CD4-positive, alpha-beta T cell treated with Interleukin-6 at 100 ng/mL for 8 hours (primary cell): Measurements from ENCODE around the gene EXOC5.
"Not testable (repeated sequence)": the region's sequence is repeated elsewhere in the genome, so short reads cannot be mapped to it uniquely, and the experiment has no call there.

Source experiments
- DNase-seq: peaks from one replicate; pipeline ENCODE4 v3.0.0-alpha.2; 2020; ENCODE audit warnings: mixed read lengths, low spot score

EXOC5 gene

DNA sequence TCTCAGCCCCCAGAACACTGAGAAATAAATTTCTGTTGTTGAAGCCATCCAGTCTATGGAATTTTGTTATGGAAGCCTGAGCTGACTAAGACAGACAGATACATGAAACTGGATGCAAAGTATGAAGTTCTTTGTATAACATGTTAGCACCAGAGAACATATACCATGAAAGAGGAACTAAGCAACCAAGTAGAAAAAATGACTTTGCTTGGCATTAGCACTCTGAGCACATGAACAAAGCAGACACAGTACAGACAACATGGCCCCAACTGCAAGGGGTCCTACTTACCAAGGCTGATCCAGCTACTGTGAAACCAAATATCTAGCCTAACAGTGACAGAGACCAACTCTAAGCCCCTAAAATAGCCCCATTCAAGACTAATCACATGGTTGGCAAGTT is 13.8 kb downstream of the EXOC5 start:
- DNase-seq, result no peak

DNA sequence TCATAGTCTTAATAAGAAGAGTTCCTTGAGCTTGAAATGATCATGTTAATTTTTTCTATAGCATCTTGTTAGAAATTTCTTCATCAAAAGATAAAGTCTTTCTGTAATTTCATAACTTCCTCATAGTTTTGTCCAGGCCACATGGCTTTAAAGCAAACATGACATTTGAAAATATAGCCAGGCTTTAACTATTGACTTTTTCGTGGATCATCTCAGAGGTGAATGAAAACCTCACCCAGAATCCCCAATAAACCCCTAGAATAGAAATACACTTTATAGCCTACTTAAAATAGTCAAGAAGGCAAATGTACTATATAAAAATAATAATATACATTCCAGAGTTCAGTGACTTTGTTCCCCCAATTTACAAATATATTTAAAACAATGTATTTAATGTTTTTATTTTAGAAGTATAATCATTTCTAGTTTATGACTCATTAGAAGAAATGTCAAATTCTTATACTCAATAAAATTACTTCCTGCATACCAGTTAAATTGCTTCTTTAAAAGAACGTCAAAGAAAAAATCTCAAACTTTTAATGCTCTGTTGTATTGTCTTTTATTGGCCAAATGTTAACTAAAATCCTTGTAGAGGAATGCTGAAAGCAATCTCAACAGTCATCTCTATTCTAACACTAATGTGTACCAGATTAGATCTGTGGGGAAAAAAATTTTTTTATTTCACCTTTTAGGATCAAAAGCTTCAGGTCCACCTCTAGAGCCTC is 21.6 kb downstream of the EXOC5 start:
- no peak for DNase-seq

DNA sequence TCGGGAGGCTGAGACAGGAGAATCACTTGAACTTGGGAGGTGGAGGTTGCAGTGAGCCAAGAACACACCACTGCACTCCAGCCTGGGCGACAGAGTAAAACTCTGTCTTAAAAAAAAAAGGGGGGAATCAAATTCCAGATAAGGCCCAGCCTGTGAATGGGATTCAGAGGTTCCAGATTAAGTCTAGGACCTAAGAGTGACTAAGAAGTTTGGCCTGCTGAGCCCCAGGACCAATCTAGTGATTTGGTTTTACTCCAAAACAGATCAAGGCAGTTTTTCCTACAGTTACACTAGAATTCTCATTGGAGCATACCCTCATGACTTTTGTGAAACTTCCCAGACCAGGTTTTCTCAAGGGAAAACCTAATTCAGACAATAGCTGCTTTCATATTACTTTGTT is 22.8 kb downstream of the EXOC5 start:
- no peak for DNase-seq

DNA sequence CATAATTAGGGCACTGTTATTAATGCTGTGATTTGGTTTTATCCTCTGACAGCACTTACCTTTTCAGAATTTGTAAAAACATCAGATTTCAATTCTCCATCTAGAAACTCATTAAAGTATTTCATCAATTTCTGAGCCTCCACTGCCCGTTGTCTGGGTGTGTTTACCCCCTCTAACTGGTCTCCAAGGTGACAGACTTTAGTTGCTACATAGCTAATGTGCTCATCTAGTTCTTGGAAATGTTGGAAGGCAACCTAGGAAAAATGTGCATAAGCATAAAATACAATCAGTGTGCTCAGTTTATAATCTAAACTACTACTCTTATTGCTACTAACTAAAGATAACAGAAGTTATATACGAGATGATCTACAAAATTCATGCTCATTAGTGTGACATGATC is 24.6 kb downstream of the EXOC5 start:
- DNase-seq, result no peak

DNA sequence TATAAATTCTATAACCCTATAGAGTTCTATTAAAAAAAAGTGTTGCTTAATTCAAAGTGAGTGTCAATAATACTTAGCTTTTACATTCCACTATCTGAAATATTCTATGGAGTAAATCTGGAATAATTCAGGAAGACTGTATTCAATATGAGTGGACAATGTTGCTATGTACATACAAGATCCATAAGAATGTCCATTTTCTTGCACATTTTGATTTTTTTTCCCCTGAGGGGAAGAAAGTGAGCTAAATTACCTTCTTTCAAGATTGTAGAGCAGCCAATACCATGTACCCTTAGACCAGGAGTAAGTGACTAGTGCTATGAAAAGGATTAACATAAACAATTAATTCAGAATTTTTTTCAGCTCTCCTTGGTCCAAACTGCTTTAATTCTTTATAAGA is 25.4 kb downstream of the EXOC5 start:
- DNase-seq, result no peak

DNA sequence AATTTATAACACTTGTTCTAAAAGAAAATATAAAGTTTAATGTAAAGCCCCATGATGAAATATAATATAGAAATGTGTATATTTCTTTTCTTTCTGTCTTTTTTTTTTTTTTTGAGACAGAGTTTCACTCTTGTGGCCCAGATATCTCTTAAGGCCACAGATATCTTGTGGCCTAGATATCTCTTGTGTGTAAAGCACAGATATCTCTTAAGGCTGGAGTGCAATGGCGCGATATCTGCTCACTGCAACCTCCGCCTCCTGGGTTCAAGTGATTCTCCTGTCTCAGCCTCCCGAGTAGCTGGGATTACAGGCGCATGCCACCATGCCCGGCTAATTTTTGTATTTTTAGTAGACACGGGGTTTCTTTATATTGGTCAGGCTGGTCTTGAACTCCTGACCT is 28.6 kb downstream of the EXOC5 start:
- DNase-seq, result not testable (repeated sequence)

DNA sequence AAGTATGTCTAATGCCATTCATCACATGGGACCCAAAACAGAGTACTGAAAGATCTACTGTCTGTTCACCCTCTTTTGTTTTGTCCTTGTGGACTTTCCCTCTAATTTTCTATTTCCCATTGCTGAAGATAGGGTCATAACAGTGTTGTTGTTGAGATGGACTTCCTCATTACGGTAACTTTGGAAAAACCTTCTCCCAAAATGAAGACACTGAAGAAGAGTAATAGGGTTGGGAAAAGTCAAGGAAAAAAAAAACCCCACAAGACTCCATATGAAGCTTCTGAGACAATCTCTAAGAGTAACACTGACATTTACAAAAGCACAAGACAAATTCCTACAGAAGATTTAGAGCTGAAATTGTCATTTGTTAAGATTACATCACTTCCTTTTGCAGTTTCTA is 36.7 kb downstream of the EXOC5 start:
- DNase-seq, result no peak

DNA sequence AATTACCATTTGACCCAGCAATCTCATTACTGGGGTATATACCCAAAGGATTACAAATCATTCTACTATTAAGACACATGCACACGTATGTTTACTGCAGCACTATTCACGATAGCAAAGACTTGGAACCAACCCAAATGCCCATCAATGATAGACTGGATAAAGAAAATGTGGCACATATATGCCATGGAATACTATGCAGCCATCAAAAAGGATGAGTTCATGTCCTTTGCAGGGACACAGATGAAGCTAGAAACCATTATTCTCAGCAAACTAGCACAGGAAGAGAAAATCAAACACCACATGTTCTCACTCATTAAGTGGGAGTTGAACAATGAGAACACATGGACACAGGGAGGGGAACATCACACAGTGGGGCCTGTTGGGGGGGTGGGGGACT is 40.4 kb downstream of the EXOC5 start:
- not testable (repeated sequence) for DNase-seq

DNA sequence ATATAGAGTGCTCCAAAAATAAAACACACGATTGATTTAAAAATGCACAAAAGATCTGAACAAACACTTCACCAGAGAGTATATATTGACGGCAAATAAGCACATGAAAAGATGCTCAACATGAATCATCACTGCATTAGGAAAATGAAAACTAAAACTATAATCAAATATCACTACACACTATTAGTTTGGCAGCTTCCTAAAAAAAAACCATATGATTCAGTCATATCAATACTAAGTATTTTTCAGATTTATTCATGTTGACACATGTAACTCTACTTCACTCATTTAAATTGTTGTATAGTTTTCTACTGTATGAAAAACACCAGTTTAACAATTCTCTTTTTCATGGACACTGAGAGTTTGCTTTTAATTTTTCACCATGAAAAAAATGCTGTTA is 41.6 kb downstream of the EXOC5 start:
- DNase-seq, result no peak

DNA sequence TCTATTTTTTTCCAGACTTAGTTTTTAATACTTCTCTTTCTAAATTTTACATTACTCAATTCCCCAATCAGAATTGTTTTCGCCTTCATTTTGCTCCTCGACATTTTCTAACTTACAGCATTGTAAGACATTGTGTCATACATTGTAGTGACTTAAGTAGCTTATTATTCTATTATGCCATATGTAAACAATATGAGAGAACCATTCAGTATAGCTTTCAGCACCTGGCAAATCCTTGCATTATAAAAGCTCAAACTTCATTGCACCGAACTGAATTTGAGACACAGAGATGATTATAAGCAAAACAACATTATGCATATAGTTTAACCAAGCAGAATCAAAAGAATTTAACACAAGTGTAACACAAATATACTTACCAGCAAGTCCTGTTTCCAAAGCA is 46.8 kb downstream of the EXOC5 start:
- no peak for DNase-seq

DNA sequence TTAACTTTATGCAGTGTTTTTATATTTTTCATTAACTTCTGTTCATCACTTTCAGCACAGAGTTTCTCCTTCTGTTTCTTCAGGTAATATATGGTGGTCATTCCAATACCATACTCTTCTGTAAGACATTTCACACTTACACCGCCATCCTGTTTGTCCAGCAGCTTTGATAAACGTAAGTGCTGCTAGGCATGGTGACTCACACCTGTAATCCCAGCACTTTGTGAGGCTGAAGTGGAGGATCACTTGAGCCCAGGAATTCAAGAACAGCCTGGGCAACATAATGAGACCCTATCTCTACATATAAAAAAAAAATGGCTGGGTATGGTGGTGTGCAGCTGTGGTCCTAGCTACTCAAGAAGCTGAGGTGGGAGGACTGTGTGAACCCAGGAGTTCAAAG is 55.8 kb downstream of the EXOC5 start:
- DNase-seq, result no peak

DNA sequence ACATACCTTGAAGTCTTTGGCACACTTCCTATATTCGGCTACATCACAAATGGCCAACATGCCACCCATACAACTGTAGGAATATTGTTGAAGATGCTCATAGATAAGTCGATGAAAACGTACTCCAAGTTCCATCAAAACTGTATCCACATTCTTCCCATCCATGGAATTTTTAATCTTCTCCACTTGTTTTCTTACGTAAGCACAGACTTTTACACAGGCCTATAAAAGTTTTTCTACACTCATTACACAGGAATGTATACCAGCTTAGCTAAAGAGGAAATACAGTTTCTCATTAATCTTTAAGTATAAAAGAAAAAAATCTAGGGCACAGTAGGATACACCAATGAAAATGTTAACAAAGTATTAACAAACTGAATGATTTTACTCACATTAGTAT is 59.1 kb downstream of the EXOC5 start:
- DNase-seq, result no peak

DNA sequence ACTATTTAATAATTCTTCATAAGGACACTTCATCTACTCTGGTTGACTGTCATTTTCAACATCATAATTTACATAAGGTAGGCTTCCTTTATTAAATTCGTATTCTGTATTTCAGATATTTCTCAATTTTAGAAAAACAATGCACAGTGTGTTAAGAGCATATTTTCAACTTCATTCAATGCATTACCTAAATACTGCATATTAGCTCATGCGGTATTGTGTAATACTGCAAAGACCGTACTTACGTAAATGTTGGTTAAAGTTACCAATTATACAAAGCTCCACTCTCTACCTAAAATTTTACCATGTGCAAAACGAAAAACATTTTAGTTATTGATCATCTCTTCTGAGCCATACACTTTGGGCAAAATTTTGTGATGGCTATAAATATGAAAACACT is 62.8 kb downstream of the EXOC5 start:
- DNase-seq, result no peak

DNA sequence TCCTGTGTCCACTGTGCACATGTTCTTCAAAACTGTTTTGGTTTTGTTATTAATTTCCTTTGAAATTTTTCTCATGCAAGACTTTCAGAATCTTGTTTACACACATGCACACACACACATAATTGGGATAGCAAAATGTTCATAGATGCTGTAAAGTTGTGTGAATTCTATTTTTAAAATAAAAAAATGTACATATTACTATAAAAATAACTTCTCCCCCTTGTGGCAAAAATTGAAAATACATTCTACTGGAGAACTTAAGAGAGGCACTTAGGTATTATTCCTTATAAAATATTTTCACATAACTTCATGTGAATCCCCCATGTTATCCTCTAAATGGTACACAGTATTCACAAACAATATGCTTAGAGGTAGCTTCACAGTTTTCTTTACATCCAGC is 66.0 kb downstream of the EXOC5 start:
- DNase-seq, result not testable (repeated sequence)

DNA sequence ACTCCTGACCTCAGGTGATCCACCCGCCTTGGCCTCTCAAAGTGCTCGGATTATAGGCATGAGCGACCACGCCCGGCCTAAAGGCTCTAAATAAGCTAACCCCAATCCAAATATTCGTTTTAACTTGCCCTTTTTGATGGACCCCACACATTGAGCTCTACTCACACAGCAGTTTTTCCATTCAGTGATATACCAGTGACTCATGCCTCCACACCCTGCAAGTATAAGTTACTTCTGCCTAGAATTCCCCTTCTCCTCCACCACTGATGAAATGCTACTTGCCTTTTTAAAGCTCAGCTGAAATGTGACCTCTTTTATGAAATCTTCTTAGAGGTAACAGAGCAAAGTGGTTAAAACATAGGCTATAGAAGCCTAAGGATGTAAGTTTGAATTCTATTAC is 68.8 kb downstream of the EXOC5 start:
- no peak for DNase-seq

DNA sequence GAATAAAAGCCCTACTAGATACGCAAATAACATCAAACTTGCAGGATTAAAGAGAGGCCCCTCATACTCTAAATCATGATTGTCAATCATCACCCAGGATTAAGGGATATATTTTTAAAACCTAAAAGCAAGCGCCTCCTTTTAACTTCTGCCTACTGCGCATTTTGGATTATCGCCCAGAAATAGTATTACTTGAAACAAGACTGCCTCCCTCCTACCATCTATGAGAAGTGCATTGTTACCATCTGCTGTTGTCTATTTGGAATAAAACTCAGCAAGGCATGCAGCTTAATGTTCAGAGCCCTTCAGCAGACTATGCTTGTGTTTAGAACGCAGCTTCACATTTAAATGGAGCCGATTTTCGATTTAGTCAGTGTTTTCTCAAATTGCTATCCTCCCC is 79.6 kb downstream of the EXOC5 start:
- no peak for DNase-seq

DNA sequence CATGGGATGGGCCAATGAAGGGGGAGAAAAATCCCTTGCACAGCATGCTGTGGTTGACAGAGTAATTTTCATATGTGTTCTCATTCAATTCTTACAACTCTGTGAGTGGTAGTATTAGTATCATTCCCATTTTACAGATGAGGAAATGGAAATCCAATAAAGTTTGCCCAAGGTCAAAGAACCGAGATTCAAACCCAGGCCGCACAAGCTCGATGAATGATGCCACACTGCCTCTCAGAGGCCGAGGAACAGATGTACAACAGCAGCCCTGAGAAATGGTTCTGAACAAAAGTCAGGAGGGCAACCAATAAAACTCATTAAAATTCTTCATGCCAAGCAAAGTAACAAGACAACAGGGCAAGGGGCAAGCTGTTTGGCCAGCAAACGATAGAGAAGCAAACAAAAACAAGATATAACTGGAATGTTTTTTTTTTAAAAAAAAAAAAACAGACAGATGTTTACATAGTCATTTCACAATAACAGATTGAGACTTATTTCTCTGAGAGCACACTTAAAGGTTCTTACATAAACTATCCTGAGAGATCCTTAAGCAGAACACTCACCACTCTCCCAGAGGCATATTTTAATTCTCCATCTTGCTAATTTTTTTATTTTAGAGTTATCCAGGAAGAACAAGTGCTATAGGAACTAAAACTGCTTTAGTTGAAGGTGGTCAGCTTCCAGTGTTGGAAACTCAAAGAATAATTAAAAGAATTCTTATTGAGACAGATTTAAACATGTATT is 85.8 kb downstream of the EXOC5 start:
- DNase-seq, result no peak

DNA sequence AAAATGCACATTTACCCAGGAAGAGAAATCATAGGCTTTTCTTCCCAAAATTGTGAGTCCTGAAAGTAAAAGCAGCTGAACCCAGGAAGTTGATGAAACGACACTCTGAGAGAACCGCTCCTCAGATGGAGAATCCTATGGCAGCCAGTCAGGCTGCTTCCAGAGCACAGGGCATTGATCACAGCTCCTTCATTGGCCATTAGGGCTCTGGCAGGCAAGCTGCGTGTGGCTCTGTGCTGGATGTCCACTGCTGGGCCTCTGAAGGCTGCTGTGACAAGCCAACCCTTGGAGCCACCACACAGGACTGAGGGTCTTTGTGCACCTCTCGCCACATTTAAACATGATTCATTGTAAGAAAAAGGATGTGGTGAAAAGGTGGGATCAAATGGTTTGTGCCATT is 89.4 kb downstream of the EXOC5 start:
- DNase-seq, result no peak

DNA sequence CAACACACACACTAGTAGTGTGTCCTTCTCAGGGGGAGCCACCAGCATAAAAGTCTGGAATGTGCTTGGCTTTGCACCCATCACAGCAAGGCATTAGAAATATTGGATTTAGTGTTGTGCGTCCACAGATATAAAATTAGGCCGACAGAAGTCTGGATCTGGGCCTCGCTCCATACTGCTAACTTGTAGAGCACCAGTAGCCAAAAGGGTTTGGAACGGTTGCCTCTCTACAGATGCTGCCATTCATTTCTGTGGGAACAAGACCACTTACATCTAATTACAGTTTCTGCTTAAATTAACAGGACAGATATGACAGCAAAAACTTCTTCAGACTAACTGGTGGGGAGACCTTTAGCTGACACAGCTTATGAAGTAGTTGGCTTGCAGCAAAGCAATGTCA is 94.2 kb downstream of the EXOC5 start:
- no peak for DNase-seq

DNA sequence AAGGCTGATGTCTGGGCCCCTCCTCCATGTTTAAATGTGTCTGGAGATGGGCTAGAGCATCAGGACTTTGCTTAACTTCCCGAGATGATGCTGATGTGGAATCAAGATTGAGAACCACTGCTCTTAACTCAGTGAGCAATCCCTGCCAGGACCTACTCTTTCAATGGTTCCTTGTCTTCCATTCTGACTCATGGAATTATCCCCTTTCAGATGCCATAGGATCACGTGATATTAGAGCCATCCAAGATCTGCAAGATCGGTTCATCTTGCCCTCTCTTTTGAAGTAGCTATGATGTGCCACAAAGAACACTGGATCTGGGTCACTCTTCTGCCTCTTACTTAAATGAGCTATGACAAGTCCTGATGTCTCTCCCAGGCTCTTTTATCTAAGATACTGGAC is 96.8 kb downstream of the EXOC5 start:
- no peak for DNase-seq

DNA sequence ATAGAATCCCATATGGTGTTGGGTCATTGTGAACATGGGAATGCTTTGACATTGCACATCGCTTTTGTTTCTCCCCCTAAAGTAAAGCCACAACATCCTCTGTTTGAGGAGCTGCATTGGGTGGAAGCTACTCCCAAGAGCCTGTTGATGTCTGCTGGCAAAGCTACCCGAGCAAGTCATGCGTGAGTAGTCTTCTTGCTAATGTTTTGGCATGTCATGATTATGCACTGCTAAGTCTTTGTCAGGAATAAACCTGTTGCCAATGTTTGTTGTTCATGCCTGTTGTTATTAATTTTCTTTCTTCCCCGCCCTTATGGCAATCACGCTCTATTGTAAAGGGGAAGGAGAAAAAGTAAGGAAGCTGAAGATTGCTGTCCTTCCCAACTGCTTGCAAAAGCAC is 97.3 kb downstream of the EXOC5 start:
- no peak for DNase-seq

DNA sequence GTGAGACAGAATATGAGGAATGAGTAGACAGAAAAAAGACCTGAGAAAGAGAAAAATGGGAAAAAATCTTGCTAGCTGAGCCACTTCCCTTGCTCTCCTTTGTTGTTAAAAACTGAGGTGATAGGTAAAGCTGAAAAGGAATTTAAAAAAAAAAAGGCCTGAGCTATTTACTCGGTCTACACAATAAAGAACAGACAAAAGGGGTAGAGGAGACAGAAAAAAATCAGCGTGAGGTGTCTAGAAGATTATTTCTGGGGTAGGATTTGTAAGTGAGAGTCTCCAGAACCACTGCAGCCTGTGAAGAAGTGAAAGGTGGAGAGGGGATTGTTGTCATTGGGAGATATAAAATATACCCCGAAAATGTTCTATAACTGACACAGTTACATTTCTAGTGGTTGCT is 98.8 kb downstream of the EXOC5 start:
- DNase-seq, result no peak

DNA sequence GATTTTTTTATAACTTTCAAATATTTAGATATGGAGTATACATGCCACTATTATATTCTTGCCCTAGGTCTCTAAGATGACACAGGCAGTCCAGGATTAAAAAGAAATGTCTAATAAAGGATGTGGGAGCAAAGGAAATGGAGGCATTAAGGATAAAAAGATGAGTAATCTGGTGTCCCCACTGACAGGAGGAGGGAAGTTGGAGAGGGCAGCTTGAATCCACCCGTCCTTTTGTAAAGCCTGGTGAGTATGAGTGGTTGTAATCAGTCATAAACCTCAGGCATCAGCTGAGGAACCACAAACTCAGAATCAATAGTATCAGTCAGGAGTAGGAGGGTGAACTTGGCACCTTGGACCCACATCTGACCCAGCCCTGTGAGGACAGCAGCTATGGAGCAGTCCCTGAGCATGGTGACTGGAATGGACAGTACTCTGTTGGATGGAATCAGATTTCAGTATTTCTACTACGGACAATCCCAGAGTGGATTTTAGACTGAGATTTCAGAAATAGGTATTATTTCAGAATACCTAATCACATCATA is 100.5 kb downstream of the EXOC5 start:
- no peak for DNase-seq
